GM18508 (cell line): ENCODE data around the gene CNPY1.

ENCODE experiments used
- ATAC-seq: cut with Tn5 transposase; IDR thresholded peaks from one replicate; pipeline ENCODE4 v1.9.1; 2021; ENCODE audit warnings: moderate number of reproducible peaks; ENCODE audit not compliant: insufficient read depth, unreplicated experiment

Gene CNPY1

GRCh38 chr7:155516466-155516865 is 29.9 kb downstream of the CNPY1 start:
- no peak for ATAC-seq

GRCh38 chr7:155515318-155515717 is 31.0 kb downstream of the CNPY1 start:
- ATAC-seq, result no peak

- no peak for ATAC-seq
Measured at GRCh38 chr7:155514296-155514695, 32.1 kb downstream of the CNPY1 start.

GRCh38 chr7:155513543-155514285 is 32.6 kb downstream of the CNPY1 start:
- no peak for ATAC-seq

- ATAC-seq, result no peak
Measured at GRCh38 chr7:155512246-155512887, 34.0 kb downstream of the CNPY1 start.

- ATAC-seq, result no peak
Measured at GRCh38 chr7:155511702-155511996, 34.7 kb downstream of the CNPY1 start.

- ATAC-seq, result no peak
Measured at GRCh38 chr7:155510975-155511701, 35.2 kb downstream of the CNPY1 start.

GRCh38 chr7:155509725-155510551 is 36.4 kb downstream of the CNPY1 start:
- no peak for ATAC-seq

- ATAC-seq, result no peak
Measured at GRCh38 chr7:155509359-155509724, 37.0 kb downstream of the CNPY1 start.

GRCh38 chr7:155508376-155509358 is 37.7 kb downstream of the CNPY1 start:
- ATAC-seq, result no peak

GRCh38 chr7:155507576-155507975 is 38.8 kb downstream of the CNPY1 start:
- no peak for ATAC-seq

GRCh38 chr7:155506854-155507337 is 39.5 kb downstream of the CNPY1 start:
- ATAC-seq, result no peak

GRCh38 chr7:155505422-155505793 is 41.0 kb downstream of the CNPY1 start:
- ATAC-seq, result no peak

- no peak for ATAC-seq
Measured at GRCh38 chr7:155497149-155497901, 49.0 kb downstream of the CNPY1 start.

GRCh38 chr7:155496267-155497005 is 49.9 kb downstream of the CNPY1 start:
- ATAC-seq, result no peak

- ATAC-seq, result no peak
Measured at GRCh38 chr7:155495440-155496248, 50.7 kb downstream of the CNPY1 start.

- ATAC-seq, result no peak
Measured at GRCh38 chr7:155494551-155494950, 51.8 kb downstream of the CNPY1 start.
